LNCaP clone FGC (cell line): ENCODE results near the gene MIB1.

Source experiments
- DNase-seq: peaks from one replicate; pipeline ENCODE4 v3.0.0-alpha.2; 2011; ENCODE audit warnings: low read depth
- H3K4me3 ChIP-seq: 2 replicates; pipeline ENCODE4 v1.5.1; 2011; ENCODE audit warnings: mild to moderate bottlenecking, low read depth, low read length, control low read depth
- CTCF ChIP-seq: IDR thresholded peaks from 2 replicates; pipeline ENCODE4 v1.5.1; 2012; ENCODE audit warnings: mild to moderate bottlenecking; ENCODE audit not compliant: control insufficient read depth, insufficient read depth; ENCODE audit errors: extremely low read depth

Gene MIB1

GRCh38 chr18:21858544-21858943 is 118.0 kb downstream of the MIB1 start:
- TF ChIP-seq CTCF = no peak

GRCh38 chr18:21864386-21864785 is 123.8 kb downstream of the MIB1 start:
- DNase-seq = no peak
- no peak for TF ChIP-seq CTCF
- no peak overlapping the region for H3K4me3 ChIP-seq

More at GRCh38 chr18:21858544-21858943, 118.0 kb downstream of the MIB1 start:
- no peak for DNase-seq
- H3K4me3 ChIP-seq = no peak overlapping the region

- no peak for TF ChIP-seq CTCF
- peak; percentile 36 for DNase-seq
- no peak overlapping the region; the same call in 1 of the 2 replicates for H3K4me3 ChIP-seq
Observed at GRCh38 chr18:21865043-21865442, 124.5 kb downstream of the MIB1 start.

- H3K4me3 ChIP-seq = no peak overlapping the region
- no peak for TF ChIP-seq CTCF
- no peak for DNase-seq
Observed at GRCh38 chr18:21868770-21869169, 128.2 kb downstream of the MIB1 start.

- no peak overlapping the region for H3K4me3 ChIP-seq
- DNase-seq = no peak
- TF ChIP-seq CTCF = no peak
Observed at GRCh38 chr18:21889570-21889969, 149.0 kb downstream of the MIB1 start.

- no peak for TF ChIP-seq CTCF
- H3K4me3 ChIP-seq = no peak overlapping the region
- no peak for DNase-seq
Observed at GRCh38 chr18:21894619-21895367, 154.2 kb downstream of the MIB1 start.
